Measurements from ENCODE around the gene PSTPIP2.

DNA sequence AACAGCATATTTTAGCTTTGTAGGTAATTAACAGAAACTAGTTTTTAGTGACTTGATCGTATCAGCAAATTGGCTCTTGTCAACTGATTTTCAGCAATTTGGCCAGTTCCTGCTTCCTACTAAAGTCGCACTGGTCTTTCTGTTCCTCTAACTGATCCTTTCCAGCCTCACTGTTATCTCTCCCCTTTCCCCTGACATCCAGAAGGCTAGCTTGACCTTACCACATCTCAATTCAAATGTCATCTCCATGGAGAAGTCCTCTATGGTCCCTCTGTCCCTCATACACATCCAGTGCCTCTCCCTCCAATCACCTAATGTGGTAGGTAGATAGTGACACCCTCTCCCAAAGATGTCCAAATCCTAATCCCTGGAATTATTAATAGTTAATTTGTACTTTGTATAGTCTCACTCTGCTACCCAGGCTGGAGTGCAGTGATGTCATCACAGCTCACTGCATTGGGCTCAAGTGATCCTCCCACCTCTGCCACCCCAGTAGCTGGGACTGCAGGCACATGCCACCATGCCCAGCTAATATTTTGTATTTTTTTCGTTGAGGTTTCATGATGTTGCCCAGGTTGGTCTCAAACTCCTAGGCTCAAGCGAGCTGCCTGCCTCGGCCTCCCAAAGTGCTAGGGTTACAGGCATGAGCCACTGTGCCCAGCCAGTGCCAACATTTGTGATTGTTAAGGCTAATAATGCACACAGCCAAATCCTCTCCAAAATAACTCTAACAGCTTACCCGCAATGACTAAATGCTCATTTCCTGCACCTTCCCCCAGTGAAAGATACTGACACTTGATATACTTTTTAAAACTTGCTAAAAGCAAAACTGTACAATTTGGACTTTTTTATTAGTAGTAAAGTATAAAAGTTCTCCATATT, 16.9 kb downstream of the PSTPIP2 start:
- TF ChIP-seq, protein P1, sequence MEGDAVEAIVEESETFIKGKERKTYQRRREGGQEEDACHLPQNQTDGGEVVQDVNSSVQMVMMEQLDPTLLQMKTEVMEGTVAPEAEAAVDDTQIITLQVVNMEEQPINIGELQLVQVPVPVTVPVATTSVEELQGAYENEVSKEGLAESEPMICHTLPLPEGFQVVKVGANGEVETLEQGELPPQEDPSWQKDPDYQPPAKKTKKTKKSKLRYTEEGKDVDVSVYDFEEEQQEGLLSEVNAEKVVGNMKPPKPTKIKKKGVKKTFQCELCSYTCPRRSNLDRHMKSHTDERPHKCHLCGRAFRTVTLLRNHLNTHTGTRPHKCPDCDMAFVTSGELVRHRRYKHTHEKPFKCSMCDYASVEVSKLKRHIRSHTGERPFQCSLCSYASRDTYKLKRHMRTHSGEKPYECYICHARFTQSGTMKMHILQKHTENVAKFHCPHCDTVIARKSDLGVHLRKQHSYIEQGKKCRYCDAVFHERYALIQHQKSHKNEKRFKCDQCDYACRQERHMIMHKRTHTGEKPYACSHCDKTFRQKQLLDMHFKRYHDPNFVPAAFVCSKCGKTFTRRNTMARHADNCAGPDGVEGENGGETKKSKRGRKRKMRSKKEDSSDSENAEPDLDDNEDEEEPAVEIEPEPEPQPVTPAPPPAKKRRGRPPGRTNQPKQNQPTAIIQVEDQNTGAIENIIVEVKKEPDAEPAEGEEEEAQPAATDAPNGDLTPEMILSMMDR (IDR thresholded peaks at IDR 0.05), result no peak
- no peak for TF ChIP-seq POLR2A (IDR thresholded peaks at IDR 0.05)
